ENCODE results near the gene DAZ1. TPM values are rescaled to one million over a fixed set of nuclear protein-coding genes. Genes with fewer than 3 reads are reported as not detected.
"Not testable (repeated sequence)": the region's sequence is repeated elsewhere in the genome, so short reads cannot be mapped to it uniquely, and the experiment has no call there.

The DAZ1 gene
- total RNA-seq = not detected in 2 replicates

GRCh38 chrY:23198908-23199307 lies at the start of gene DAZ1:
DAZ1 (minus strand) TSS chrY:23199008; CDS start chrY:23198800, 208 bp downstream.
- not testable (repeated sequence) for DNase-seq (ENCODE audit: low read depth in 2 of 2)

- DNase-seq (ENCODE audit: low read depth in 2 of 2) = not testable (repeated sequence)
These were observed 20.4 kb upstream of the DAZ1 start, which contains the start of gene DAZ2 for GRCh38 chrY:23219233-23219632. DAZ2 (plus strand) TSS chrY:23219533; CDS start chrY:23219741, 208 bp downstream.

- not testable (repeated sequence) for DNase-seq (ENCODE audit: low read depth in 2 of 2)
These were observed 11.9 kb upstream of the DAZ1 start for GRCh38 chrY:23210681-23211080.

GRCh38 chrY:23209802-23210495 lies 11.1 kb upstream of the DAZ1 start:
- not testable (repeated sequence) for DNase-seq (ENCODE audit: low read depth in 2 of 2)

GRCh38 chrY:23207455-23207854 lies 8.6 kb upstream of the DAZ1 start:
- not testable (repeated sequence) for DNase-seq (ENCODE audit: low read depth in 2 of 2)

Other genes starting within 250 kb of the DAZ1 start
- not detected in 2 replicates for gene BPY2, start 214.7 kb downstream of the DAZ1 start, total RNA-seq
- not detected in 2 replicates for gene DAZ2, start 20.5 kb upstream of the DAZ1 start, total RNA-seq

All from lung microvascular endothelial cell (primary cell).